CD4-positive, alpha-beta memory T cell (primary cell): ENCODE data around the gene PPT2. TPM values are rescaled to one million over a fixed set of nuclear protein-coding genes. Genes with fewer than 3 reads are reported as not detected.

Experiments
- CTCF ChIA-PET: fragments of 350-600 bp; sonication (Branson Sonifier 250); formaldehyde crosslinking; loops from one replicate; lab custom pipeline; 2021; ENCODE audit warnings: inconsistent platforms; ENCODE audit not compliant: partially characterized antibody; lab: Charles Lee
- POLR2A ChIA-PET: fragments of 350-600 bp; sonication (Branson Sonifier 250); formaldehyde crosslinking; loops from one replicate; lab custom pipeline; 2021; ENCODE audit not compliant: partially characterized antibody; lab: Charles Lee
- DNase-seq, 5 donors: peaks; one replicate each; pipeline versions ENCODE4 v3.0.0 to v3.0.0-alpha.2; 2020 to 2022; ENCODE audit warnings: mixed read lengths in 1 of 5
- H3K27ac ChIP-seq: one replicate; pipeline ENCODE4 v1.7.0; 2013; ENCODE audit warnings: low read depth, low read length
- H3K27me3 ChIP-seq: 2 replicates; pipeline ENCODE4 v1.7.0; 2013; ENCODE audit warnings: mild to moderate bottlenecking, low read length, moderate library complexity; ENCODE audit not compliant: insufficient read depth
- H3K36me3 ChIP-seq: 2 replicates; pipeline ENCODE4 v1.7.0; 2013; ENCODE audit warnings: mild to moderate bottlenecking, low read length, moderate library complexity; ENCODE audit not compliant: insufficient read depth
- H3K4me1 ChIP-seq: 2 replicates; pipeline ENCODE4 v1.7.0; 2013; ENCODE audit warnings: mild to moderate bottlenecking, low read length, moderate library complexity; ENCODE audit not compliant: insufficient read depth
- H3K4me3 ChIP-seq, 2 donors: one replicate each; pipeline ENCODE4 v1.7.0; 2013; ENCODE audit warnings: low read length in 2 of 2, mild to moderate bottlenecking in 1 of 2
- H3K9me3 ChIP-seq, 2 donors: one replicate each; pipeline ENCODE4 v1.7.0; 2013; ENCODE audit warnings: low read length in 2 of 2, control low read depth in 1 of 2; ENCODE audit not compliant: control insufficient read depth in 1 of 2
- H3K27ac Mint-ChIP-seq, 7 donors: one replicate each; pipeline ENCODE4 v1.8.0; 2020 to 2021; ENCODE audit warnings: mixed read lengths in 7 of 7, mild to moderate bottlenecking in 6 of 7, inconsistent platforms in 3 of 7, moderate library complexity in 3 of 7
- H3K27me3 Mint-ChIP-seq, 2 donors: one replicate each; pipeline ENCODE4 v1.8.0; 2020 to 2021; ENCODE audit warnings: mixed read lengths in 2 of 2
- H3K36me3 Mint-ChIP-seq, 2 donors: one replicate each; pipeline ENCODE4 v1.8.0; 2020 to 2021; ENCODE audit warnings: mixed read lengths in 2 of 2, inconsistent platforms in 1 of 2, mild to moderate bottlenecking in 1 of 2
- H3K4me1 Mint-ChIP-seq, 4 donors: one replicate each; pipeline ENCODE4 v1.8.0; 2020 to 2021; ENCODE audit warnings: mixed read lengths in 4 of 4, mild to moderate bottlenecking in 1 of 4
- H3K4me3 Mint-ChIP-seq, 8 donors: one replicate each; pipeline ENCODE4 v1.8.0; 2020 to 2021; ENCODE audit warnings: mixed read lengths in 8 of 8, mild to moderate bottlenecking in 7 of 8, moderate library complexity in 6 of 8, inconsistent platforms in 3 of 8
- H3K9me3 Mint-ChIP-seq, 8 donors: one replicate each; pipeline ENCODE4 v1.8.0; 2020 to 2021; ENCODE audit warnings: mixed read lengths in 8 of 8, mild to moderate bottlenecking in 5 of 8, inconsistent platforms in 3 of 8, moderate library complexity in 1 of 8
- intact Hi-C: fragments of 100-400 bp; cut with micrococcal nuclease; formaldehyde crosslinking; loops from one replicate; pipeline ENCODE4 v1.15.1; 2023
- polyA plus RNA-seq, 2 donors: library from polyadenylated mRNA; unstranded; fragments of 300-500 nt; fragmentation: Illumina TruSeq; gene quantifications; one replicate each; pipeline ENCODE4 v1.2.3, GENCODE V29; 2021
- total RNA-seq, 2 experiments: library from RNA; stranded (reverse); gene quantifications; one replicate each; pipeline ENCODE4 v1.2.3, GENCODE V29; 2021

Gene PPT2
- total and polyA plus RNA-seq, 4 experiments from 2014 or later = 3.8 to 15.4 (median 8.2) TPM

GRCh38 chr6:32146287-32146686, 7.7 kb upstream of the PPT2 start:
- H3K4me3 ChIP-seq = no peak overlapping the region
- peaks cover 6% of the 10 kb centered on the region for H3K27me3 ChIP-seq
- no peak overlapping the region for H3K27ac ChIP-seq
- POLR2A ChIA-PET = no interaction called here
- H3K4me3 Mint-ChIP-seq = no peak overlapping the region
- H3K9me3 Mint-ChIP-seq = peaks cover 0 to 6% (median 0%) of the 10 kb centered on the region in 8 donors
- CTCF ChIA-PET = interaction anchor here (1.2 kb wide), 1 partner anchor 28 kb away, joined by 3 read pairs; no protein-coding TSS in a partner anchor
- no peak overlapping the region for H3K27ac Mint-ChIP-seq
- no peaks in the 10 kb centered on the region for H3K9me3 ChIP-seq
- intact Hi-C loops = no loop called here
- peaks cover 0 to 3% of the 10 kb centered on the region in 2 donors for H3K36me3 Mint-ChIP-seq
- H3K4me1 ChIP-seq = peaks cover 3% of the 10 kb centered on the region
- H3K4me1 Mint-ChIP-seq = peaks cover 11 to 33% (median 21%) of the 10 kb centered on the region in 4 donors
- H3K36me3 ChIP-seq = no peaks in the 10 kb centered on the region
- no peak for DNase-seq
- H3K27me3 Mint-ChIP-seq = peaks cover 24 to 27% of the 10 kb centered on the region in 2 donors

- Mint-ChIP-seq H3K27ac (no peak overlapping the region), H3K9me3 (peaks cover 0 to 6% (median 0%) of the 10 kb centered on the region in 8 donors), H3K4me1 (peaks cover 11 to 37% (median 22%) of the 10 kb centered on the region in 4 donors), H3K27me3 (peaks cover 25 to 27% of the 10 kb centered on the region in 2 donors), H3K4me3 (no peak overlapping the region), H3K36me3 (peaks cover 0 to 3% of the 10 kb centered on the region in 2 donors)
- H3K36me3 ChIP-seq = no peaks in the 10 kb centered on the region
- peaks cover 3% of the 10 kb centered on the region for H3K4me1 ChIP-seq
- H3K4me3 ChIP-seq = no peak overlapping the region
- no peak for DNase-seq
- CTCF ChIA-PET = interaction anchor here (1.2 kb wide), 1 partner anchor 28 kb away, joined by 3 read pairs; no protein-coding TSS in a partner anchor
- POLR2A ChIA-PET = no interaction called here
- H3K9me3 ChIP-seq = no peaks in the 10 kb centered on the region
- peaks cover 6% of the 10 kb centered on the region for H3K27me3 ChIP-seq
- intact Hi-C loops = no loop called here
- no peak overlapping the region for H3K27ac ChIP-seq
Observed at GRCh38 chr6:32146687-32147086, 7.3 kb upstream of the PPT2 start.

GRCh38 chr6:32147401-32148132, 6.4 kb upstream of the PPT2 start:
- no peaks in the 10 kb centered on the region for H3K36me3 ChIP-seq
- no peak overlapping the region for H3K4me3 ChIP-seq
- ChIA-PET POLR2A (interaction anchor here (0.6 to 2.5 kb wide), 2 partner anchors 17 to 30 kb away, joined by 3 to 5 read pairs; partner anchors contain the start of gene FKBPL), CTCF (interaction anchor here (2.5 kb wide), 1 partner anchor 18 kb away, joined by 12 read pairs; the partner anchor contains the start of gene FKBPL)
- H3K9me3 ChIP-seq = no peaks in the 10 kb centered on the region
- peaks cover 13 to 44% (median 26%) of the 10 kb centered on the region in 4 donors for H3K4me1 Mint-ChIP-seq
- H3K4me3 Mint-ChIP-seq = peak overlapping the region in 1 of 8 donors; percentile 87
- peak overlapping the region in 1 of 7 donors; percentile 57 for H3K27ac Mint-ChIP-seq
- H3K36me3 Mint-ChIP-seq = peaks cover 0 to 3% of the 10 kb centered on the region in 2 donors
- peaks cover 3% of the 10 kb centered on the region for H3K4me1 ChIP-seq
- intact Hi-C loops = loop anchor here (1.0 to 2.0 kb wide), 2 partner anchors 17 to 48 kb away; partner anchors contain the start of gene FKBPL
- peaks cover 25 to 27% of the 10 kb centered on the region in 2 donors for H3K27me3 Mint-ChIP-seq
- H3K27me3 ChIP-seq = peaks cover 6% of the 10 kb centered on the region
- peaks cover 0 to 6% (median 0%) of the 10 kb centered on the region in 8 donors for H3K9me3 Mint-ChIP-seq
- no peak for DNase-seq
- H3K27ac ChIP-seq = no peak overlapping the region

- H3K27ac ChIP-seq = no peak overlapping the region
- no peaks in the 10 kb centered on the region for H3K36me3 ChIP-seq
- peak overlapping the region in 1 of 2 donors; percentile 38 for H3K4me3 ChIP-seq
- DNase-seq = peak; percentile 58 to 75 (median 66)
- H3K9me3 ChIP-seq = no peaks in the 10 kb centered on the region
- peaks cover 27 to 30% of the 10 kb centered on the region in 2 donors for H3K27me3 Mint-ChIP-seq
- peaks cover 17 to 53% (median 32%) of the 10 kb centered on the region in 4 donors for H3K4me1 Mint-ChIP-seq
- peak overlapping the region in 6 of 7 donors; percentile 17 to 86 (median 80) for H3K27ac Mint-ChIP-seq
- H3K9me3 Mint-ChIP-seq = peaks cover 0 to 6% (median 0%) of the 10 kb centered on the region in 8 donors
- ChIA-PET POLR2A (interaction anchor here (1.3 to 2.5 kb wide), 2 partner anchors 21 to 29 kb away, joined by 5 to 6 read pairs; partner anchors contain the start of gene ATF6B), CTCF (interaction anchor here (1.1 to 2.5 kb wide), 2 partner anchors 19 to 30 kb away, joined by 4 to 12 read pairs; partner anchors contain the start of gene FKBPL)
- intact Hi-C loops = loop anchor here (1.0 to 2.0 kb wide), 2 partner anchors 18 to 47 kb away; partner anchors contain the start of gene FKBPL
- H3K36me3 Mint-ChIP-seq = peaks cover 0 to 3% of the 10 kb centered on the region in 2 donors
- peaks cover 6% of the 10 kb centered on the region for H3K27me3 ChIP-seq
- peaks cover 3% of the 10 kb centered on the region for H3K4me1 ChIP-seq
- peak overlapping the region; percentile 80 to 87 (median 85) for H3K4me3 Mint-ChIP-seq
Observed at GRCh38 chr6:32148289-32149091, 5.5 kb upstream of the PPT2 start.

- H3K27ac Mint-ChIP-seq = peak overlapping the region in 6 of 7 donors; percentile 17 to 86 (median 80)
- H3K4me1 ChIP-seq = peaks cover 3% of the 10 kb centered on the region
- peak overlapping the region; percentile 80 to 87 (median 85) for H3K4me3 Mint-ChIP-seq
- H3K36me3 Mint-ChIP-seq = peaks cover 0 to 5% of the 10 kb centered on the region in 2 donors
- no peaks in the 10 kb centered on the region for H3K9me3 ChIP-seq
- H3K4me1 Mint-ChIP-seq = peaks cover 20 to 59% (median 36%) of the 10 kb centered on the region in 4 donors
- no peak for DNase-seq
- H3K4me3 ChIP-seq = peak overlapping the region in 1 of 2 donors; percentile 38
- ChIA-PET POLR2A (interaction anchor here (1.2 to 2.5 kb wide), 3 partner anchors 21 to 44 kb away, joined by 4 to 6 read pairs (median 5); partner anchors contain the start of genes ATF6B and GPSM3), CTCF (interaction anchor here (1.1 to 2.5 kb wide), 2 partner anchors 19 to 31 kb away, joined by 4 to 12 read pairs; partner anchors contain the start of gene FKBPL)
- H3K27me3 Mint-ChIP-seq = peaks cover 27 to 31% of the 10 kb centered on the region in 2 donors
- peaks cover 6% of the 10 kb centered on the region for H3K27me3 ChIP-seq
- no peaks in the 10 kb centered on the region for H3K36me3 ChIP-seq
- H3K27ac ChIP-seq = no peak overlapping the region
- intact Hi-C loops = loop anchor here (2.0 kb wide), 1 partner anchor 18 kb away; the partner anchor contains the start of gene FKBPL
- H3K9me3 Mint-ChIP-seq = peaks cover 0 to 6% (median 0%) of the 10 kb centered on the region in 8 donors
Observed at GRCh38 chr6:32149092-32149755, 4.7 kb upstream of the PPT2 start.
